ENCODE measurements around the gene ELMOD3. TPM values are rescaled to one million over a fixed set of nuclear protein-coding genes. Genes with fewer than 3 reads are reported as not detected.

The ELMOD3 gene
- total and polyA plus RNA-seq, 5 donors from 2014 or later, result 13.5 to 21.5 (median 15.8) TPM

GRCh38 chr2:85390941-85391669, 36.5 kb downstream of the ELMOD3 start:
- no peak overlapping the region for H3K27ac ChIP-seq (ENCODE audit: insufficient read depth, low read length, poor library complexity, severe bottlenecking)
- peak; percentile 33 to 68 (median 51) for DNase-seq
- Mint-ChIP-seq H3K36me3 (peaks cover 17% of the 10 kb centered on the region), H3K27me3 (no peaks in the 10 kb centered on the region), H3K9me3 (no peaks in the 10 kb centered on the region), H3K4me1 (peaks cover 0 to 24% (median 9%) of the 10 kb centered on the region in 4 donors), H3K27ac (peak overlapping the region in 2 of 3 donors; percentile 26 to 87), H3K4me3 (no peak overlapping the region)
- H3K9me3 ChIP-seq (ENCODE audit: control insufficient read depth in 2 of 2, low read length in 2 of 2), result no peaks in the 10 kb centered on the region
- ATAC-seq (ENCODE audit: low read depth in 2 of 2), result peak; percentile 38 to 59
- H3K4me3 ChIP-seq (ENCODE audit: low read depth, low read length), result no peak overlapping the region
- no peaks in the 10 kb centered on the region for H3K4me1 ChIP-seq (ENCODE audit: control insufficient read depth, insufficient read depth, low read length, poor library complexity, severe bottlenecking)
- peaks cover 43% of the 10 kb centered on the region for H3K36me3 ChIP-seq (ENCODE audit: control insufficient read depth, insufficient read depth, low read length)
- no peaks in the 10 kb centered on the region for H3K27me3 ChIP-seq (ENCODE audit: control insufficient read depth, insufficient read depth, low read length)

GRCh38 chr2:85393836-85394235, 39.3 kb downstream of the ELMOD3 start:
- Histone ChIP-seq H3K4me3 (ENCODE audit: low read depth, low read length) (no peak overlapping the region), H3K27ac (ENCODE audit: insufficient read depth, low read length, poor library complexity, severe bottlenecking) (no peak overlapping the region), H3K27me3 (ENCODE audit: control insufficient read depth, insufficient read depth, low read length) (no peaks in the 10 kb centered on the region), H3K9me3 (ENCODE audit: control insufficient read depth in 2 of 2, low read length in 2 of 2) (no peaks in the 10 kb centered on the region), H3K4me1 (ENCODE audit: control insufficient read depth, insufficient read depth, low read length, poor library complexity, severe bottlenecking) (no peaks in the 10 kb centered on the region), H3K36me3 (ENCODE audit: control insufficient read depth, insufficient read depth, low read length) (peaks cover 21% of the 10 kb centered on the region)
- Mint-ChIP-seq H3K27ac (peak overlapping the region in 1 of 3 donors; percentile 11), H3K9me3 (no peaks in the 10 kb centered on the region), H3K4me3 (no peak overlapping the region), H3K36me3 (peaks cover 12% of the 10 kb centered on the region), H3K27me3 (no peaks in the 10 kb centered on the region), H3K4me1 (peaks cover 0 to 24% (median 9%) of the 10 kb centered on the region in 4 donors)
- DNase-seq (no peak), ATAC-seq (ENCODE audit: low read depth in 2 of 2) (no peak)

GRCh38 chr2:85394261-85394681, 39.7 kb downstream of the ELMOD3 start:
- no peak for DNase-seq
- Histone ChIP-seq H3K27ac (ENCODE audit: insufficient read depth, low read length, poor library complexity, severe bottlenecking) (no peak overlapping the region), H3K4me1 (ENCODE audit: control insufficient read depth, insufficient read depth, low read length, poor library complexity, severe bottlenecking) (no peaks in the 10 kb centered on the region), H3K9me3 (ENCODE audit: control insufficient read depth in 2 of 2, low read length in 2 of 2) (no peaks in the 10 kb centered on the region), H3K27me3 (ENCODE audit: control insufficient read depth, insufficient read depth, low read length) (no peaks in the 10 kb centered on the region), H3K4me3 (ENCODE audit: low read depth, low read length) (no peak overlapping the region), H3K36me3 (ENCODE audit: control insufficient read depth, insufficient read depth, low read length) (peaks cover 18% of the 10 kb centered on the region)
- Mint-ChIP-seq H3K9me3 (no peaks in the 10 kb centered on the region), H3K27me3 (no peaks in the 10 kb centered on the region), H3K36me3 (peaks cover 7% of the 10 kb centered on the region), H3K27ac (peak overlapping the region in 1 of 3 donors; percentile 11), H3K4me1 (peaks cover 0 to 24% (median 9%) of the 10 kb centered on the region in 4 donors), H3K4me3 (no peak overlapping the region)
- ATAC-seq (ENCODE audit: low read depth in 2 of 2), result no peak

- no peak overlapping the region for H3K27ac ChIP-seq (ENCODE audit: insufficient read depth, low read length, poor library complexity, severe bottlenecking)
- no peak overlapping the region for H3K4me3 ChIP-seq (ENCODE audit: low read depth, low read length)
- peaks cover 11% of the 10 kb centered on the region for H3K36me3 ChIP-seq (ENCODE audit: control insufficient read depth, insufficient read depth, low read length)
- H3K27me3 ChIP-seq (ENCODE audit: control insufficient read depth, insufficient read depth, low read length), result no peaks in the 10 kb centered on the region
- no peak overlapping the region for H3K27ac Mint-ChIP-seq
- no peak for DNase-seq
- no peak for ATAC-seq (ENCODE audit: low read depth in 2 of 2)
- H3K4me1 Mint-ChIP-seq, result peaks cover 0 to 24% (median 9%) of the 10 kb centered on the region in 4 donors
- no peak overlapping the region for H3K4me3 Mint-ChIP-seq
- no peaks in the 10 kb centered on the region for H3K9me3 ChIP-seq (ENCODE audit: control insufficient read depth in 2 of 2, low read length in 2 of 2)
- H3K36me3 Mint-ChIP-seq, result peaks cover 6% of the 10 kb centered on the region
- no peaks in the 10 kb centered on the region for H3K27me3 Mint-ChIP-seq
- H3K4me1 ChIP-seq (ENCODE audit: control insufficient read depth, insufficient read depth, low read length, poor library complexity, severe bottlenecking), result no peaks in the 10 kb centered on the region
- H3K9me3 Mint-ChIP-seq, result no peaks in the 10 kb centered on the region
These were observed 40.4 kb downstream of the ELMOD3 start for GRCh38 chr2:85394976-85395375.

GRCh38 chr2:85395912-85396475, 41.4 kb downstream of the ELMOD3 start:
- DNase-seq, result no peak
- no peak for ATAC-seq (ENCODE audit: low read depth in 2 of 2)
- Histone ChIP-seq H3K9me3 (ENCODE audit: control insufficient read depth in 2 of 2, low read length in 2 of 2) (no peaks in the 10 kb centered on the region), H3K27me3 (ENCODE audit: control insufficient read depth, insufficient read depth, low read length) (no peaks in the 10 kb centered on the region), H3K27ac (ENCODE audit: insufficient read depth, low read length, poor library complexity, severe bottlenecking) (no peak overlapping the region), H3K4me1 (ENCODE audit: control insufficient read depth, insufficient read depth, low read length, poor library complexity, severe bottlenecking) (no peaks in the 10 kb centered on the region), H3K4me3 (ENCODE audit: low read depth, low read length) (no peak overlapping the region), H3K36me3 (ENCODE audit: control insufficient read depth, insufficient read depth, low read length) (peaks cover 3% of the 10 kb centered on the region)
- Mint-ChIP-seq H3K27me3 (no peaks in the 10 kb centered on the region), H3K4me3 (no peak overlapping the region), H3K9me3 (peaks cover 0 to under 1% (median 0%) of the 10 kb centered on the region in 7 donors), H3K36me3 (no peaks in the 10 kb centered on the region), H3K27ac (no peak overlapping the region), H3K4me1 (peaks cover 0 to 24% (median 9%) of the 10 kb centered on the region in 4 donors)

GRCh38 chr2:85396531-85397470, 42.2 kb downstream of the ELMOD3 start:
- Histone ChIP-seq H3K4me1 (ENCODE audit: control insufficient read depth, insufficient read depth, low read length, poor library complexity, severe bottlenecking) (no peaks in the 10 kb centered on the region), H3K9me3 (ENCODE audit: control insufficient read depth in 2 of 2, low read length in 2 of 2) (no peaks in the 10 kb centered on the region), H3K27ac (ENCODE audit: insufficient read depth, low read length, poor library complexity, severe bottlenecking) (no peak overlapping the region), H3K27me3 (ENCODE audit: control insufficient read depth, insufficient read depth, low read length) (no peaks in the 10 kb centered on the region), H3K36me3 (ENCODE audit: control insufficient read depth, insufficient read depth, low read length) (peaks cover 3% of the 10 kb centered on the region), H3K4me3 (ENCODE audit: low read depth, low read length) (no peak overlapping the region)
- H3K4me3 Mint-ChIP-seq, result no peak overlapping the region
- H3K27ac Mint-ChIP-seq, result peak overlapping the region in 1 of 3 donors; percentile 35
- DNase-seq, result no peak
- H3K9me3 Mint-ChIP-seq, result peaks cover 0 to 3% (median 0%) of the 10 kb centered on the region in 7 donors
- no peaks in the 10 kb centered on the region for H3K36me3 Mint-ChIP-seq
- peaks cover 0 to 17% (median 5%) of the 10 kb centered on the region in 4 donors for H3K4me1 Mint-ChIP-seq
- no peaks in the 10 kb centered on the region for H3K27me3 Mint-ChIP-seq
- no peak for ATAC-seq (ENCODE audit: low read depth in 2 of 2)

- no peak overlapping the region for H3K4me3 Mint-ChIP-seq
- no peaks in the 10 kb centered on the region for H3K4me1 ChIP-seq (ENCODE audit: control insufficient read depth, insufficient read depth, low read length, poor library complexity, severe bottlenecking)
- H3K27ac ChIP-seq (ENCODE audit: insufficient read depth, low read length, poor library complexity, severe bottlenecking), result no peak overlapping the region
- H3K27me3 Mint-ChIP-seq, result no peaks in the 10 kb centered on the region
- DNase-seq, result no peak
- H3K4me1 Mint-ChIP-seq, result peaks cover 0 to 7% (median 0%) of the 10 kb centered on the region in 4 donors
- peaks cover 0 to 6% (median 0%) of the 10 kb centered on the region in 7 donors for H3K9me3 Mint-ChIP-seq
- peaks cover 3% of the 10 kb centered on the region for H3K36me3 ChIP-seq (ENCODE audit: control insufficient read depth, insufficient read depth, low read length)
- no peak for ATAC-seq (ENCODE audit: low read depth in 2 of 2)
- H3K36me3 Mint-ChIP-seq, result peaks cover 4% of the 10 kb centered on the region
- no peak overlapping the region for H3K4me3 ChIP-seq (ENCODE audit: low read depth, low read length)
- no peaks in the 10 kb centered on the region for H3K9me3 ChIP-seq (ENCODE audit: control insufficient read depth in 2 of 2, low read length in 2 of 2)
- H3K27ac Mint-ChIP-seq, result no peak overlapping the region
- no peaks in the 10 kb centered on the region for H3K27me3 ChIP-seq (ENCODE audit: control insufficient read depth, insufficient read depth, low read length)
These were observed 43.4 kb downstream of the ELMOD3 start for GRCh38 chr2:85397925-85398331.

Measured in CD4-positive, CD25-positive, alpha-beta regulatory T cell (primary cell).